GM13977 (cell line): ENCODE measurements around the gene CRYGS.

Source experiments
- DNase-seq: peaks from one replicate; pipeline ENCODE4 v3.0.0; 2012; ENCODE audit warnings: low spot score
- in situ Hi-C: fragments of 300-500 bp; cut with MboI; formaldehyde crosslinking; loops from one replicate; pipeline ENCODE4 v1.12.0; 2022; ENCODE audit warnings: low sequenced_read_pairs, low pct_unique_long_range_greater_than_20kb, mixed read lengths, inconsistent platforms; ENCODE audit not compliant: unreplicated experiment
- TF ChIP-seq, protein P1 (sequence below): IDR thresholded peaks from 2 replicates; pipeline ENCODE4 v1.5.1; 2012; ENCODE audit warnings: mild to moderate bottlenecking, control low read depth; ENCODE audit not compliant: insufficient read depth; ENCODE audit errors: extremely low read depth, missing control alignments

Gene CRYGS

DNA sequence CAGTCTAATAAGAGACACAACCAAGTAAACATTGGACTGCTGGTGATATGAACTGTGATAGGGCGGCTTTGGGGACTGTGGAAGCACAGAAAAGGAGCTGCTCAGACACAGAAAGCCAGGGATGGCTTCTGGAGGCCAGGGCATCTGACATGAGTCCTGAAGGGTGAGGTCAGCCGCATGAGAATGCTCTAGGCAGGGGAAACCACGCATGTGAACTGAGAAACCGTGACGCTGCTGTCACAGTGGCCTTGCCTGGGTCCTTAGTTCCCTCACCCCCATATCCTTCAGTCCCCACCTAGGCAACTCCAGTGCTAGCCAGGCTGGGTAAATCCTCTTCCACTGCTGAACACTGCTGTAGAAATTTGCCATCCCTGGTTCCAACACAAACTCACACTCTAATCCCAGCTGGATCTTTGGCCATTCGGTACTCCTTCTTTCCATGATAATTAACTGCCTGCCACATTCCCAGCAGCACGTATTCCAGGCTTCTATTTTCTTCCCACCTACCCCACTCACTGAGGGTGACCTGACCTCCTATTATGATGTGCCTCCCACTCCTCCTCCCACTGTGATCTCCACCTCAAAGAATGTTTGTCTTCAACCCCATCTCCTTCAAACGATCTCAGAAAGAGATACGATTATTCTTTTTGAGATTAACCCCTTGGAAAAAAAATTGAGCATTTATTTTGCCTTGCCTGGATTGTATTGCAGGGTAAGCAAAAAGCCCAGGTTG is 31.4 kb downstream of the CRYGS start:
- TF ChIP-seq, protein P1, sequence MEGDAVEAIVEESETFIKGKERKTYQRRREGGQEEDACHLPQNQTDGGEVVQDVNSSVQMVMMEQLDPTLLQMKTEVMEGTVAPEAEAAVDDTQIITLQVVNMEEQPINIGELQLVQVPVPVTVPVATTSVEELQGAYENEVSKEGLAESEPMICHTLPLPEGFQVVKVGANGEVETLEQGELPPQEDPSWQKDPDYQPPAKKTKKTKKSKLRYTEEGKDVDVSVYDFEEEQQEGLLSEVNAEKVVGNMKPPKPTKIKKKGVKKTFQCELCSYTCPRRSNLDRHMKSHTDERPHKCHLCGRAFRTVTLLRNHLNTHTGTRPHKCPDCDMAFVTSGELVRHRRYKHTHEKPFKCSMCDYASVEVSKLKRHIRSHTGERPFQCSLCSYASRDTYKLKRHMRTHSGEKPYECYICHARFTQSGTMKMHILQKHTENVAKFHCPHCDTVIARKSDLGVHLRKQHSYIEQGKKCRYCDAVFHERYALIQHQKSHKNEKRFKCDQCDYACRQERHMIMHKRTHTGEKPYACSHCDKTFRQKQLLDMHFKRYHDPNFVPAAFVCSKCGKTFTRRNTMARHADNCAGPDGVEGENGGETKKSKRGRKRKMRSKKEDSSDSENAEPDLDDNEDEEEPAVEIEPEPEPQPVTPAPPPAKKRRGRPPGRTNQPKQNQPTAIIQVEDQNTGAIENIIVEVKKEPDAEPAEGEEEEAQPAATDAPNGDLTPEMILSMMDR, result no peak
- in situ Hi-C loops, result no loop called here
- DNase-seq, result no peak

DNA sequence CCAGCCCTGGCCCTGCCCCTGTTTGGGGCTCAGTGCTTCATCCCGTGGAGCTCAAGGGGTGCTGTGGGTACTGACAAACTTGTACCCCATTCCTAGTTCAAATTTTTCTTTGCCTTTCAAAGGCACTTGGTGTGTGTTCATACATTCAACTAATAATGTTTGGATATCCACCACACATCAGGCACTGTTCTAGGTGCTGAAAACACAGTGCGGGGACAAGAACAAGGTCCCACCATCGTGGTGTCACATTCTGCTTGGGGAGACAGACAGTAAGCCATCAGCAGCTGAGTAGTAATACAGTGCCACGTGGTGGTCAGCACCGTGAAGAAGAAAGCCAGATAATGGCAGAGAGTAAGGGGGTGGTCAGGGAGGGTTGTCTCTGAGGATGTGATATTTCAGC is 32.5 kb downstream of the CRYGS start:
- TF ChIP-seq, protein P1, result no peak
- DNase-seq, result no peak
- in situ Hi-C loops, result no loop called here

DNA sequence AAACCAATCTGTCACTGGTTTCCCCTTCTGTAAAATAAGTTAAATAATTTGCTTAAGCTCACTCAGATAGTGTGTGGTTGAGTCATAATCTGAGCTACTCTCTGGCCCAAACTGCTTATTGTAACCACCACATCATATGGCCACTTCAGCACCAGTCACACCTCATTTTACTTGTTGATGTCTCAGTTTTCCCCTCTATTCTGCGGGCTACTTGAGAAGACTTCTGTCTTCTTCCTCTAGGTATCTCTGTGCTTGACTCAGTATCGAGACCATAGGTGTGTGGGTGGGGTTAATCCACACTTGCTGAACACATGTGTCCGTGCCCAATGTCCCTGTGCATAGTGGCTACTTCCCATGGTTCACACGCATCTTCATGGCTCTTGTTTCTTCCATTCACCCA is 32.9 kb downstream of the CRYGS start:
- peak; percentile 60 for DNase-seq
- TF ChIP-seq, protein P1, result no peak
- in situ Hi-C loops, result no loop called here

DNA sequence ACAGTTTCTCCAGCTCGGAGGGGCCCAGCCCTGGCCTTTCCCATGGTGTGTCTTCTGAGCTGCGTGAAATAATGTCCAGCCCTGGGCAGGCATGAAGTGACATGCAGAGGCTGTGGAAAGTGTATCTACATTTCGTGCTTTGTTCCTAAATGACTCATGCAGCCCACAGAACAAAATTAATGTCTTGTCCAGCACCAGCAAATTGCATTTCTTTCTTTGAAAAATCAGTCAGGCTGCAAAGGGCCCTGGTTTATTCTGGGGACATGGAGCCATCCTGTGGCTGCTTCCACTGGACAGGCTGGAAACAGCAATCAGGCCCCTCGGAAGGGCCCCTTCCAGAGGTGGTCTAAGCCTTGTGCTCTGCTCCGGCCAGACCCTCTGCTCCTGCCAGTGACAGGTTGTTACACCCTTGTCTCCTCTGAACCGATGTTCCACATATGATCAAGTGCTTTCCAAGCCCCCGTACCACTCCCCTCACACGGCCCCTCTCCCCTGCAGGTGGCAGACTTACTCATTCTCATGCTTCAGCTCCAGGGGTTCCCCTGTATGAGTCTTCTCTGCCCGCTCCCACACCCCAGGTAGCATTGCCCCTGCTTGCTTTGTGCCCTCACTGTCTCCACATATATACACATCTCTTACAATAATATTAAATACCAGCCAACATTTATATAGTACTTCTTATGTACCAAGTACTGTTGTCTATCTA is 33.7 kb downstream of the CRYGS start:
- in situ Hi-C loops, result no loop called here
- TF ChIP-seq, protein P1, result peak; percentile 51
- peak; percentile 31 for DNase-seq

DNA sequence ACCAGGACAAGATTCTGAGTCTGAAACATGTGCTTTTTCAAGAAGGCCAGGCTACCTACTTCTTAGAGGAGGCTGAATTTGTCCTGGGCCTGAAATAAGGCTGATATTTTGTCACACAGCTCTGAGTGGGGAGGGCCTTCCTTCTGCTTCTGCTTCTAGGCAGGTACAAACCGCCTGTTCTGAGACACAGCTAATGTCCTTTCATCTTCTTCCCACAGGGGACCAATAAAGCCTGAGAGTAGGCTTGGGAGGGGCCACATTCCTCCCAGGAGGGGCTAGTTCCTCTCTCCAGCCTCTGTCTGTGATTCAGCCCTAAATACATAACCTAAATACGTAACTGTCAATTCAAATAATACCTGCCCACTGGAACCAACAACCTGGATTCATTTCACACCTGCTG is 34.8 kb downstream of the CRYGS start:
- in situ Hi-C loops, result no loop called here
- TF ChIP-seq, protein P1, result no peak
- DNase-seq, result no peak

DNA sequence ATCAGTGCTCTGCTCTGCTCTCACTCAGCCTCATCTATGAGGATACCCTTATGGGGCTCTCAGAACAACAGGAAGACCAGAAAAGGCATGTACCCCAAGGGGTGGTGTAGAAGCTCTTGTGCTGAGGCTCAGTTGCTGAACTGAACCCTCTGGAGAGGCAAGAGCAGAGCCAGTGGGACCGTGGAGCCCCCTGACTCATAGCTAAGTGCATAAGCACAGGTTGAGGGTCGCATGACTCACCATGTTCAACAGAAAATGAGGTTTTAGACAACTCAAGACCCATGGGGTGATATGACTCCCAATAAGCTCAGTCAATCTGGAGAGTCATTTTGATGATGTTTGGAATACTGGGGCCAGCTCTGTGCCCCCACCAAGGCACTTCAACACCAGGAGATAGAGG is 37.3 kb downstream of the CRYGS start:
- no peak for DNase-seq
- TF ChIP-seq, protein P1, result no peak
- in situ Hi-C loops, result no loop called here
